Activated CD8-positive, alpha-beta memory T cell treated with anti-CD3 and anti-CD28 coated beads for 24 hours (primary cell): Measurements from ENCODE around the gene TDRD7.
"Not testable (repeated sequence)": the region's sequence is repeated elsewhere in the genome, so short reads cannot be mapped to it uniquely, and the experiment has no call there.

Experiments
- DNase-seq: peaks from one replicate; pipeline ENCODE4 v3.0.0-alpha.2; 2020

TDRD7 gene

GRCh38 chr9:97427885-97428284 lies 16.0 kb downstream of the TDRD7 start:
- DNase-seq: no peak

- DNase-seq: no peak
These were observed 18.6 kb downstream of the TDRD7 start for GRCh38 chr9:97430316-97431043.

GRCh38 chr9:97431044-97431441 lies 19.1 kb downstream of the TDRD7 start:
- DNase-seq: no peak

- DNase-seq: no peak
These were observed 19.8 kb downstream of the TDRD7 start for GRCh38 chr9:97431549-97432143.

GRCh38 chr9:97437051-97437600 lies 25.2 kb downstream of the TDRD7 start:
- no peak for DNase-seq

- DNase-seq: no peak
These were observed 26.4 kb downstream of the TDRD7 start for GRCh38 chr9:97438257-97438656.

GRCh38 chr9:97438666-97439065 lies 26.8 kb downstream of the TDRD7 start:
- DNase-seq: no peak

- no peak for DNase-seq
These were observed 28.3 kb downstream of the TDRD7 start for GRCh38 chr9:97440160-97440559.

GRCh38 chr9:97441729-97442128 lies 29.8 kb downstream of the TDRD7 start:
- DNase-seq: no peak

- DNase-seq: no peak
These were observed 33.3 kb downstream of the TDRD7 start for GRCh38 chr9:97445119-97445701.

GRCh38 chr9:97447001-97447400 lies 35.1 kb downstream of the TDRD7 start:
- DNase-seq: no peak

- DNase-seq: not testable (repeated sequence)
These were observed 41.7 kb downstream of the TDRD7 start for GRCh38 chr9:97453573-97453972.

- not testable (repeated sequence) for DNase-seq
These were observed 44.9 kb downstream of the TDRD7 start for GRCh38 chr9:97456841-97457240.

- no peak for DNase-seq
These were observed 47.4 kb downstream of the TDRD7 start for GRCh38 chr9:97459326-97459725.

GRCh38 chr9:97462159-97462558 lies 50.3 kb downstream of the TDRD7 start:
- no peak for DNase-seq

- DNase-seq: no peak
These were observed 51.0 kb downstream of the TDRD7 start for GRCh38 chr9:97462914-97463313.

- DNase-seq: peak; percentile 64
These were observed 57.0 kb downstream of the TDRD7 start for GRCh38 chr9:97468658-97469448.

GRCh38 chr9:97470076-97470475 lies 58.2 kb downstream of the TDRD7 start:
- DNase-seq: no peak

GRCh38 chr9:97473717-97474116 lies 61.8 kb downstream of the TDRD7 start:
- no peak for DNase-seq

GRCh38 chr9:97474372-97474925 lies 62.6 kb downstream of the TDRD7 start:
- DNase-seq: no peak

GRCh38 chr9:97475059-97475458 lies 63.2 kb downstream of the TDRD7 start:
- DNase-seq: no peak

- no peak for DNase-seq
These were observed 66.5 kb downstream of the TDRD7 start for GRCh38 chr9:97478301-97478981.
